C4-2B (cell line): ENCODE data around the gene RNF166.

Experiments used
- ZFX ChIP-seq: fragments of 450-650 bp; IDR thresholded peaks from 2 replicates; pipeline ENCODE4 v1.6.1; 2017
- TF ChIP-seq, protein P1 (sequence below): fragments of 450-650 bp; conservative IDR thresholded peaks from 2 replicates; pipeline ENCODE4 v1.5.1; 2017; ENCODE audit warnings: mild to moderate bottlenecking

DNA sequence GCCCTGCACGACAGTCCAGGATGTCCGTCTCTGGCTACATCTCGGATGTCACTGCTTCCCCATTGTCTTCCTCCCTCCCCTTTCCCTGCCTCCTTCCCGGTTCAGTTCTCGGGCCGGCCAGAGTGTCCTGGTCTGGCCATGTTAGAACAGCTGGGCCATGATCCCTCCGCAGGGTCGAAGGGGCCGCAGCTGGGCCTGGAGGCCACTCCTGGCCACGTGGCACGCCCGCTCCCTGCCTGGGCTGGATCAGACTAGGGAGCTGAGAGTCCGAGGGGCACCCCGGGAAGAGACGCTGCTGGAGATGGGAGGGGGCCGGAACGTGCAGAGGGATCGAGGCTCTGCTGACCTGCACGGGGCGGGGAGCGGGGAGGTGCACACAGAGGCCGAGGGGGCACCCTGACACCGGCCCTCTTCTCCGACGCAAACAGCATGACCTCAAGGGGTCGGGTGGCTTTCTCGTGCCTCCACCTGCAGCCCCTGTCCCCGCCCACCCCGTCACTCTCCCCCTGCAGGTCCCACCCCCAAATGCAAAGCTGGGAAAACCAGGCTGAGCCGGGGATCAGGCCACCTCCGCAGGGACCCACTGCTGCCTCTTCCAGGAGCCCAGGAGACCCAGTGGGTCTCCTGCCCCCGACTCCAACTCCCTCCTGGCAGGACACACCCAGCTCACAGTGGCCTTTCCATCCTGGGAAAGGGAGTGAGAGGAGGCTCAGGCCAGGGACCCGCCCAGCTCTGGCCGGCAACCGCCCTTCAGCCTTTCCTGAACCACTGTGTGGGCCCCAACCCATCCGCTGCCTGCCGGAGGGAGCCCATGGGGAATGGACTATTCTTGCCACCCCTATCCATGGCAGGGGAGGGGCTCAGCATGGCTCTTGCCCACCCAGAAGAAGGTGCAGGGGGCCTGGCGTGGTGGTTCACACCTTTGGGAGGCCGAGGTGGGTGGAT, 38.6 kb upstream of the RNF166 start:
- TF ChIP-seq, protein P1, sequence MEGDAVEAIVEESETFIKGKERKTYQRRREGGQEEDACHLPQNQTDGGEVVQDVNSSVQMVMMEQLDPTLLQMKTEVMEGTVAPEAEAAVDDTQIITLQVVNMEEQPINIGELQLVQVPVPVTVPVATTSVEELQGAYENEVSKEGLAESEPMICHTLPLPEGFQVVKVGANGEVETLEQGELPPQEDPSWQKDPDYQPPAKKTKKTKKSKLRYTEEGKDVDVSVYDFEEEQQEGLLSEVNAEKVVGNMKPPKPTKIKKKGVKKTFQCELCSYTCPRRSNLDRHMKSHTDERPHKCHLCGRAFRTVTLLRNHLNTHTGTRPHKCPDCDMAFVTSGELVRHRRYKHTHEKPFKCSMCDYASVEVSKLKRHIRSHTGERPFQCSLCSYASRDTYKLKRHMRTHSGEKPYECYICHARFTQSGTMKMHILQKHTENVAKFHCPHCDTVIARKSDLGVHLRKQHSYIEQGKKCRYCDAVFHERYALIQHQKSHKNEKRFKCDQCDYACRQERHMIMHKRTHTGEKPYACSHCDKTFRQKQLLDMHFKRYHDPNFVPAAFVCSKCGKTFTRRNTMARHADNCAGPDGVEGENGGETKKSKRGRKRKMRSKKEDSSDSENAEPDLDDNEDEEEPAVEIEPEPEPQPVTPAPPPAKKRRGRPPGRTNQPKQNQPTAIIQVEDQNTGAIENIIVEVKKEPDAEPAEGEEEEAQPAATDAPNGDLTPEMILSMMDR, result no peak
- TF ChIP-seq ZFX, result no peak
